Activated naive CD8-positive, alpha-beta T cell (primary cell): ENCODE measurements around the gene SLC17A2.

ENCODE experiments used
- H3K27ac Mint-ChIP-seq: one replicate; pipeline ENCODE4 v1.8.0; 2021; ENCODE audit warnings: mixed read lengths
- H3K27me3 Mint-ChIP-seq: one replicate; pipeline ENCODE4 v1.8.0; 2021; ENCODE audit warnings: mixed read lengths
- H3K36me3 Mint-ChIP-seq: one replicate; pipeline ENCODE4 v1.8.0; 2021; ENCODE audit warnings: mixed read lengths
- H3K4me1 Mint-ChIP-seq: one replicate; pipeline ENCODE4 v1.8.0; 2021; ENCODE audit warnings: low read depth, mixed read lengths
- H3K4me3 Mint-ChIP-seq: one replicate; pipeline ENCODE4 v1.8.0; 2021; ENCODE audit warnings: mild to moderate bottlenecking, mixed read lengths
- H3K9me3 Mint-ChIP-seq: one replicate; pipeline ENCODE4 v1.8.0; 2021; ENCODE audit warnings: low read depth, mixed read lengths

SLC17A2 gene

GRCh38 chr6:25892877-25893276, 37.6 kb downstream of the SLC17A2 start:
- Mint-ChIP-seq H3K4me1 (no peaks in the 10 kb centered on the region), H3K36me3 (no peaks in the 10 kb centered on the region), H3K4me3 (no peak overlapping the region), H3K27ac (no peak overlapping the region), H3K27me3 (no peaks in the 10 kb centered on the region), H3K9me3 (no peaks in the 10 kb centered on the region)

- H3K4me3 Mint-ChIP-seq = no peak overlapping the region
- H3K27ac Mint-ChIP-seq = no peak overlapping the region
- H3K9me3 Mint-ChIP-seq = no peaks in the 10 kb centered on the region
- peaks cover 2% of the 10 kb centered on the region for H3K27me3 Mint-ChIP-seq
- H3K4me1 Mint-ChIP-seq = no peaks in the 10 kb centered on the region
- no peaks in the 10 kb centered on the region for H3K36me3 Mint-ChIP-seq
Measured at GRCh38 chr6:25889877-25890853, 40.3 kb downstream of the SLC17A2 start.

- Mint-ChIP-seq H3K4me1 (no peaks in the 10 kb centered on the region), H3K27me3 (peaks cover 2% of the 10 kb centered on the region), H3K27ac (no peak overlapping the region), H3K9me3 (no peaks in the 10 kb centered on the region), H3K36me3 (no peaks in the 10 kb centered on the region), H3K4me3 (no peak overlapping the region)
Measured at GRCh38 chr6:25888626-25889025, 41.9 kb downstream of the SLC17A2 start.

GRCh38 chr6:25886066-25886465, 44.4 kb downstream of the SLC17A2 start:
- Mint-ChIP-seq H3K27ac (no peak overlapping the region), H3K4me1 (peaks cover 1% of the 10 kb centered on the region), H3K4me3 (no peak overlapping the region), H3K36me3 (no peaks in the 10 kb centered on the region), H3K9me3 (no peaks in the 10 kb centered on the region), H3K27me3 (peaks cover 2% of the 10 kb centered on the region)

- peaks cover 2% of the 10 kb centered on the region for H3K27me3 Mint-ChIP-seq
- no peak overlapping the region for H3K4me3 Mint-ChIP-seq
- no peaks in the 10 kb centered on the region for H3K36me3 Mint-ChIP-seq
- peaks cover 1% of the 10 kb centered on the region for H3K4me1 Mint-ChIP-seq
- no peak overlapping the region for H3K27ac Mint-ChIP-seq
- no peaks in the 10 kb centered on the region for H3K9me3 Mint-ChIP-seq
Measured at GRCh38 chr6:25883991-25884390, 46.5 kb downstream of the SLC17A2 start.

GRCh38 chr6:25883536-25883935, 47.0 kb downstream of the SLC17A2 start:
- Mint-ChIP-seq H3K9me3 (no peaks in the 10 kb centered on the region), H3K4me1 (peaks cover 1% of the 10 kb centered on the region)

GRCh38 chr6:25882051-25882496, 48.4 kb downstream of the SLC17A2 start:
- Mint-ChIP-seq H3K4me1 (peaks cover 1% of the 10 kb centered on the region), H3K27me3 (peaks cover 3% of the 10 kb centered on the region), H3K4me3 (peak overlapping the region; percentile 74), H3K36me3 (no peaks in the 10 kb centered on the region), H3K27ac (no peak overlapping the region), H3K9me3 (no peaks in the 10 kb centered on the region)

More at GRCh38 chr6:25883536-25883935, 47.0 kb downstream of the SLC17A2 start:
- H3K4me3 Mint-ChIP-seq = no peak overlapping the region
- no peak overlapping the region for H3K27ac Mint-ChIP-seq
- peaks cover 2% of the 10 kb centered on the region for H3K27me3 Mint-ChIP-seq
- H3K36me3 Mint-ChIP-seq = no peaks in the 10 kb centered on the region

GRCh38 chr6:25880601-25881000, 49.9 kb downstream of the SLC17A2 start:
- no peak overlapping the region for H3K27ac Mint-ChIP-seq
- peaks cover 1% of the 10 kb centered on the region for H3K4me1 Mint-ChIP-seq
- H3K9me3 Mint-ChIP-seq = no peaks in the 10 kb centered on the region
- H3K27me3 Mint-ChIP-seq = peaks cover 2% of the 10 kb centered on the region
- no peak overlapping the region for H3K4me3 Mint-ChIP-seq
- H3K36me3 Mint-ChIP-seq = no peaks in the 10 kb centered on the region

- Mint-ChIP-seq H3K4me1 (peaks cover 11% of the 10 kb centered on the region), H3K9me3 (no peaks in the 10 kb centered on the region), H3K4me3 (no peak overlapping the region), H3K36me3 (no peaks in the 10 kb centered on the region), H3K27ac (no peak overlapping the region), H3K27me3 (peaks cover 2% of the 10 kb centered on the region)
Measured at GRCh38 chr6:25878721-25879322, 51.7 kb downstream of the SLC17A2 start.

GRCh38 chr6:25875926-25876602, 54.4 kb downstream of the SLC17A2 start:
- Mint-ChIP-seq H3K4me1 (peaks cover 21% of the 10 kb centered on the region), H3K4me3 (no peak overlapping the region), H3K27me3 (peaks cover 2% of the 10 kb centered on the region), H3K9me3 (no peaks in the 10 kb centered on the region), H3K27ac (no peak overlapping the region), H3K36me3 (no peaks in the 10 kb centered on the region)

- no peaks in the 10 kb centered on the region for H3K36me3 Mint-ChIP-seq
- H3K9me3 Mint-ChIP-seq = no peaks in the 10 kb centered on the region
- H3K27me3 Mint-ChIP-seq = peaks cover 2% of the 10 kb centered on the region
- H3K27ac Mint-ChIP-seq = no peak overlapping the region
- H3K4me3 Mint-ChIP-seq = no peak overlapping the region
- peaks cover 21% of the 10 kb centered on the region for H3K4me1 Mint-ChIP-seq
Measured at GRCh38 chr6:25875563-25875905, 55.0 kb downstream of the SLC17A2 start.

- H3K9me3 Mint-ChIP-seq = no peaks in the 10 kb centered on the region
- H3K36me3 Mint-ChIP-seq = no peaks in the 10 kb centered on the region
- peaks cover 2% of the 10 kb centered on the region for H3K27me3 Mint-ChIP-seq
- H3K27ac Mint-ChIP-seq = no peak overlapping the region
- no peak overlapping the region for H3K4me3 Mint-ChIP-seq
- H3K4me1 Mint-ChIP-seq = peaks cover 21% of the 10 kb centered on the region
Measured at GRCh38 chr6:25874822-25875562, 55.5 kb downstream of the SLC17A2 start.

GRCh38 chr6:25874118-25874517, 56.4 kb downstream of the SLC17A2 start, which contains the start of gene SLC17A3:
Gene SLC17A3 (minus strand): TSS chr6:25874243. CDS start chr6:25868387, 5,856 bp downstream.
- Mint-ChIP-seq H3K36me3 (no peaks in the 10 kb centered on the region), H3K27ac (no peak within 1 kb of the TSS)

GRCh38 chr6:25872814-25873213, 57.7 kb downstream of the SLC17A2 start:
- Mint-ChIP-seq H3K27me3 (no peaks in the 10 kb centered on the region), H3K4me3 (no peak overlapping the region), H3K9me3 (no peaks in the 10 kb centered on the region), H3K36me3 (no peaks in the 10 kb centered on the region), H3K4me1 (peaks cover 21% of the 10 kb centered on the region), H3K27ac (no peak overlapping the region)

More at GRCh38 chr6:25874118-25874517, 56.4 kb downstream of the SLC17A2 start, which contains the start of gene SLC17A3:
- H3K9me3 Mint-ChIP-seq = no peaks in the 10 kb centered on the region
- no peak within 1 kb of the TSS for H3K4me3 Mint-ChIP-seq
- peaks cover 21% of the 10 kb centered on the region for H3K4me1 Mint-ChIP-seq
- H3K27me3 Mint-ChIP-seq = peaks cover 2% of the 10 kb centered on the region
